Activated T-helper 1 cell treated with anti-CD3 and anti-CD28 coated beads, Interleukin-12 subunit alpha, Interleukin-12 subunit beta, Interleukin-2, Interleukin-4 antibody, amounts not matched to agents 30 ng/mL and 10 ng/mL and 1 ng/mL, durations not matched to agents 14 hours and 24 hours and 36 hours (primary cell): Measurements from ENCODE around the gene BACH2. TPM values are rescaled to one million over a fixed set of nuclear protein-coding genes. Genes with fewer than 3 reads are reported as not detected.

Experiments
- DNase-seq: peaks from one replicate; pipeline ENCODE4 v3.0.0; 2021; ENCODE audit warnings: low spot score
- H3K27ac Mint-ChIP-seq: one replicate; pipeline ENCODE4 v1.8.0; 2021; ENCODE audit warnings: mild to moderate bottlenecking, mixed read lengths
- H3K27me3 Mint-ChIP-seq: one replicate; pipeline ENCODE4 v1.8.0; 2022; ENCODE audit warnings: mild to moderate bottlenecking, moderate library complexity, mixed read lengths; ENCODE audit not compliant: insufficient read depth
- H3K36me3 Mint-ChIP-seq: one replicate; pipeline ENCODE4 v1.8.0; 2021; ENCODE audit warnings: low read depth, mixed read lengths
- H3K4me1 Mint-ChIP-seq: one replicate; pipeline ENCODE4 v1.8.0; 2021; ENCODE audit warnings: low read depth, mixed read lengths
- H3K4me3 Mint-ChIP-seq: one replicate; pipeline ENCODE4 v1.8.0; 2021; ENCODE audit warnings: mild to moderate bottlenecking, moderate library complexity, mixed read lengths
- H3K9me3 Mint-ChIP-seq: one replicate; pipeline ENCODE4 v1.8.0; 2021; ENCODE audit warnings: mixed read lengths
- intact Hi-C: fragments of 100-400 bp; cut with micrococcal nuclease; formaldehyde crosslinking; loops from one replicate; pipeline ENCODE4 v1.15.1; 2024
- total RNA-seq: library from RNA; stranded (reverse); gene quantifications from 2 replicates; pipeline ENCODE4 v1.2.3, GENCODE V29; 2022

BACH2 gene
- total RNA-seq, 1 donor from 2014 or later, result 68.1 TPM

DNA sequence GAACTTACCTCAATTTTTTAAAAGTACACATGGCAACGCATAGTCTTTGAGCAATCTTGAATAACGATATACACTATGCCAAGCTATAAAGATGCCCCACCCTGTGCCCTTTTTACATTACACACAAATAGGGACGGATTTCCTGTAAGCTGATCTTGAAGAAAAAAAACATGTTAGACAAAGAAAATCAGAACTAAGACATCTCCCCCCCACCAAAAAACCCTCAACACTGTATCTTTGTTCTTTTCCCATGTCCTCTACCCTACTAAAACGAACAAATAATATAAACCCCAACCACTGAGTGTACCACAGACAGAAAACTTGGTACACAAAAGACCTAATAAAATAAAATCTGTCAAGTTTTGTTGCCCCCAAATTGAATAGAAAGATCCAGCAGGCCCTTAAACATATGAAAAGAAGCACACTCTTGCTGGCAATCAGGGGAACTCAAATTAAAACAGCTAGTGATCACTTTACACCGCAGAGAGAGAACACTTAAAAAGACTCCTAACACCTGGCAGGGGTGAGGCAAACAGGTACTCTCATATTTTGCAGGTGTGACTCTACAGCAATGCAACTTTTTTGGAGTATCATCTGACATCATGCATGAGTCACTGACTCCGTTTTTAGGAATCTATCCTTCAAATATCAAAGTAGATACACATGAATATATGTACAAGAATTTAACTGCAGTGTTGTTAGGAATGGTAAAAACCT lies 29.6 kb downstream of the BACH2 start:
- intact Hi-C loops, result loop anchor here (1.0 kb wide), 1 partner anchor 10 kb away; no protein-coding TSS in a partner anchor
- Mint-ChIP-seq H3K36me3 (peaks cover 48% of the 10 kb centered on the region), H3K4me3 (peak overlapping the region; percentile 40), H3K4me1 (peaks cover 92% of the 10 kb centered on the region), H3K27me3 (no peaks in the 10 kb centered on the region), H3K27ac (peak overlapping the region; percentile 80), H3K9me3 (peaks cover 10% of the 10 kb centered on the region)
- no peak for DNase-seq

DNA sequence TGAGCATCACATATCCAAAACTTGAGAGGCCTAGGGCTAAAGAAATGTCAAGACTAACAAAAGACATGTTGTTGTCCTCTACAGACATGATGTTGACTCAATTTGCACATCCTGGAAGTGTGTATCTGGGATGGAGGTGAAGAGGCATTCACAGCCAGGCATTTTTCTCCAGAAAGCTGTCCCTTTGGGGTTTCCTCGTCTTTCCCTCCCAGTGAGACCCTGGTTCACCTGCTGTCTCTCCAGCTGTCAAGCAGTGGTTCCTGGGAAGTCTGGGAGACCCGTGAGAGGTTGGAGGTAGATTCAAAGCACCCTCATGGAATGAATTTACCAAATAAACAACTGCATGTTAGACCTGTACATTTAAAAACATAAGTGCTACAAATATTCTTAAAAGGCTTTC lies 32.1 kb downstream of the BACH2 start:
- intact Hi-C loops, result no loop called here

DNA sequence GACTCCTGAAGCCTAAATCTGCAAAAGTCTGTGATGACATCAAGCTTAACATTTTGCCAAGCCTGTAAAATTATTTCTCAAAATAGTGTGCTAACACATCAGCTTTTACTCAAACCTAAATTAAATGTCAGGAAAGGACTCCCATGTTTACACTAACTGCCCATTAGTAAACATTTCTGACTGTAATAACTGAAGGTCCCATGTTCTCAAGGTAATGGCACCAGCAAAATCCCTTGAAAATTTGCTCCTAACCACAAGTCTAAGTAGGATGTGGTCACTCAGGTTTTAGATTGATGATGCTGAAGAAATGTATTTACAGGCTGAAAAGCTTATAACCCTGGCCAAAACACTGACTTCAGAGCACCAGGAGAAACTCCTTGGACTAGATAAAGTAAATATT lies 33.0 kb downstream of the BACH2 start:
- Mint-ChIP-seq H3K4me3 (no peak overlapping the region), H3K4me1 (peaks cover 94% of the 10 kb centered on the region), H3K27me3 (no peaks in the 10 kb centered on the region), H3K27ac (no peak overlapping the region), H3K36me3 (peaks cover 57% of the 10 kb centered on the region), H3K9me3 (peaks cover 22% of the 10 kb centered on the region)
- no peak for DNase-seq
- intact Hi-C loops, result loop anchor here (1.0 kb wide), 1 partner anchor 8 kb away; no protein-coding TSS in a partner anchor

More for the DNA sequence above, 32.1 kb downstream of the BACH2 start:
- no peak for DNase-seq
- Mint-ChIP-seq H3K27ac (no peak overlapping the region), H3K9me3 (peaks cover 17% of the 10 kb centered on the region), H3K4me3 (no peak overlapping the region), H3K27me3 (no peaks in the 10 kb centered on the region), H3K36me3 (peaks cover 55% of the 10 kb centered on the region), H3K4me1 (peaks cover 96% of the 10 kb centered on the region)

DNA sequence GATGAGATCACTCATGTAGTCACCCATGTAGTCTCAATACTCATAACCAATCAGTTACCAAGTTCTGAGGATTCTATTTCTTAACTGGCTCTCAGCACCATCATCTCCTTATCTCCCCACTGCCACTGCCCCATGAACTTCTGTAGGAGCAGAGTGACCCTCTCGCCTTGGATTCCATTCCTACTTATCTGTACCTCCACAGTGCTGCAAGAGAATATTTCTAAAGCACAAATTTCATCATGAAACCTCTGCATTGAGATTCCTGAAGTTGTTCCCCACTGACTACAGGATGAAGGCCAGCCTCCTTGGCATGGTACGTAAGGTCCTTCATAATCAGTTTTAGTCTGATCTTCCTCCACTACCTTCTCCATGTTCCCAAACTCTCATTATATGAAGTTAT lies 34.8 kb downstream of the BACH2 start:
- peaks cover 24% of the 10 kb centered on the region for H3K9me3 Mint-ChIP-seq
- H3K4me1 Mint-ChIP-seq, result peaks cover 85% of the 10 kb centered on the region
- H3K36me3 Mint-ChIP-seq, result peaks cover 51% of the 10 kb centered on the region
- no peaks in the 10 kb centered on the region for H3K27me3 Mint-ChIP-seq
- no peak overlapping the region for H3K27ac Mint-ChIP-seq
- no peak overlapping the region for H3K4me3 Mint-ChIP-seq
- intact Hi-C loops, result no loop called here
- no peak for DNase-seq

DNA sequence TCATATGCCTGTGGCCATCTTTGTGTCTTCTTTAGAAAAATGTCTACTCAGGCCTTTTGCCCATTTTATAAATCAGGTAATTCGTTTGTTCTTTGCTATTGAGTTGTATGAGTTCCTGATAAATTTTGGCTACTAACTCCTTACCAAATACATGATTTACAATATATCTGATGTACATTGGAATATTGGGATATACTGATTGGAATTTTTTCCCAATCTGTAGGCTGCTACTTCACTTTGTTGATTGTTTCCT lies 39.2 kb downstream of the BACH2 start:
- Mint-ChIP-seq H3K36me3 (peaks cover 62% of the 10 kb centered on the region), H3K4me1 (peaks cover 76% of the 10 kb centered on the region)

DNA sequence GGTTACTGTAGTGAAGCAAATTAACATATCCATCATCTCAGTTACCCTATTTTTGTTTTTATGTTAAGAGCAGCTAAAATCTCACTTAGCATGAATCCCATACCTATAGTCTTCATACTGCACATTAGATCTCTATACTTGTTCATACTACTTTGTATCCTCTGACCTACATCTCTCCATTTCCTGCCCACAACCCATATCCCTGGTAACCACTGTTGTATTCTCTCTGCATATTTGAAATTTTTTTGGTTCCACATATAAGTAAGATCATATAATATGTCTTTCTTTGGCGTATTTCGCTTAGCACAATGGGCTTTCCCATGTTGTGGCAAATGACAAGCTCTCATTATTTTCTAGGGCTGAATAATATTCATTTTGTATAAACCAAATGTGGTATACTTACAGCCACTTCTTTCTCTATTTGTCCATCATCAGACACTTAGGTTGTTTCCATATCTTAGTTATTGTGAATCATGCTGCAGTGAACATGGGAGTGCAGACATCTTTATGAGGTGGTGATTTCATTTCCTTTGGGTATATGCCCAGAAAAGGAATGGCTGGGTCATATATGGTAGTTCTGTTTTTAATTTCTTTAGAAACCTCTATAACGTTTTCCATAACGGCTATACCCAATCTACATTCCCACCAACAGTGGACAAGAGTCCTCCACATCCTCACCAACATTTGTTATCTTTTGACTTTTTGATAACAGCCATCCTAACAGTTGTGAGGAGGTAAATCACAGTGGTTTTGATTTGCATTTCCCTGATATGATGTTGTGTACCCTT lies 39.8 kb downstream of the BACH2 start:
- Mint-ChIP-seq H3K27me3 (no peaks in the 10 kb centered on the region), H3K4me1 (peaks cover 78% of the 10 kb centered on the region), H3K27ac (peak overlapping the region; percentile 87), H3K36me3 (peaks cover 59% of the 10 kb centered on the region), H3K9me3 (peaks cover 39% of the 10 kb centered on the region), H3K4me3 (peak overlapping the region; percentile 0)
- DNase-seq, result peak; percentile 27
- intact Hi-C loops, result loop anchor here (1.0 to 2.0 kb wide), 6 partner anchors 8 to 64 kb away; no protein-coding TSS in a partner anchor

More for the DNA sequence above, 39.2 kb downstream of the BACH2 start:
- Mint-ChIP-seq H3K27ac (peak overlapping the region; percentile 87), H3K4me3 (no peak overlapping the region), H3K9me3 (peaks cover 41% of the 10 kb centered on the region), H3K27me3 (no peaks in the 10 kb centered on the region)
- intact Hi-C loops, result loop anchor here (1.0 to 2.0 kb wide), 6 partner anchors 8 to 63 kb away; no protein-coding TSS in a partner anchor
- no peak for DNase-seq

DNA sequence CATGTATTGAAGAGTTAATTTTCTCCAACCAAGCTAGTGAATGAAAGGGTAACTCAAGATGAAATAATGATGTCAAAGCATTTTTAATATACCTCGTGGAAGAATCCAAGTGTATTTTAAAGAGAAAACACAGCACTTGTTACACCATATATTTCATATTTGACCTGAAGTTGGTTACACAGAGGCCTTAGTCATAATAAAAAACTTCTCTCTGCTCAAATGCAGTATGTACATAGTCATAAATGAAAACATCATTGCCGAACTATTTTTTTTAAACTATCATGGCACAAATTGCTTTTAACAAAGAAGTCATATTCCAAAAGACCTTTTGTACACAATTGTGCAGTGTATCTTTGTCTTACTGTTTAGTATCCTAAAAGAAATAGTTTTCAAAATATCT lies 43.0 kb downstream of the BACH2 start:
- Mint-ChIP-seq H3K4me1 (peaks cover 80% of the 10 kb centered on the region), H3K36me3 (peaks cover 43% of the 10 kb centered on the region), H3K27ac (no peak overlapping the region), H3K9me3 (peaks cover 21% of the 10 kb centered on the region), H3K27me3 (no peaks in the 10 kb centered on the region), H3K4me3 (no peak overlapping the region)
- DNase-seq, result no peak
- intact Hi-C loops, result no loop called here

DNA sequence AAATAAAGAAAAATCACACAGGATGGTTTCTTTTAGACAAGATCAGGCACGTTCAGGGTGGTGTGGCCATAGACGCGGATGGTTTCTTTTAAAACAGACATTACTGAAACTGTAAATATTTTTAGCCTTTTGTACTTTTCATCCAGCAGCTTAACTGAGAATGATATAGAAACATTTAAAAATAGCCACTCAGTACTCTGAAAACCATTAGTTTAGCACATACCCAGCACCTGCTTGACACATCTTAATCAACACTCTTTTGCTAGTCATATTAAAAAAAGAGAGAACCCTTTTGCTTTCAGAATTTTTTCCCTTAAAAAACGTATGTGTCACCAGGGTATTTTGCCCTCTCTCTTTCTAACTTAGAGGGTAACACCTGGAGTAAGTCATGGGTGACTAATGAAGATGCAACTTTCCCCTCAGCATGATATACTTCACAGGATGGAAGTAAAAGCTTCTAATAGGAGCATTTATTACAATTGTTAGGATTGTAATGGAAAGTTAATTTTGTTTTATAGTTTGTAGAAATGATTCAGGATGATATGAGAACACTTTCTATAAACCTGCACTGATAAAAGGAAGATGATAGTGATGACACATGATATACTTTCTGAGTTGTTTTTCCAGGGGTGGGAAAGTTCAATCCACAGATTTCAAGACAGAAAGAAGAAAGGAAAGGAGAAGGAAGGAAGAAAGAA lies 45.2 kb downstream of the BACH2 start:
- H3K27ac Mint-ChIP-seq, result peak overlapping the region; percentile 90
- H3K9me3 Mint-ChIP-seq, result peaks cover 25% of the 10 kb centered on the region
- no peak for DNase-seq
- peaks cover 84% of the 10 kb centered on the region for H3K4me1 Mint-ChIP-seq
- peak overlapping the region; percentile 34 for H3K4me3 Mint-ChIP-seq
- H3K27me3 Mint-ChIP-seq, result peaks cover 2% of the 10 kb centered on the region
- intact Hi-C loops, result loop anchor here (1.0 kb wide), 2 partner anchors 75 to 106 kb away; no protein-coding TSS in a partner anchor
- H3K36me3 Mint-ChIP-seq, result peaks cover 50% of the 10 kb centered on the region

DNA sequence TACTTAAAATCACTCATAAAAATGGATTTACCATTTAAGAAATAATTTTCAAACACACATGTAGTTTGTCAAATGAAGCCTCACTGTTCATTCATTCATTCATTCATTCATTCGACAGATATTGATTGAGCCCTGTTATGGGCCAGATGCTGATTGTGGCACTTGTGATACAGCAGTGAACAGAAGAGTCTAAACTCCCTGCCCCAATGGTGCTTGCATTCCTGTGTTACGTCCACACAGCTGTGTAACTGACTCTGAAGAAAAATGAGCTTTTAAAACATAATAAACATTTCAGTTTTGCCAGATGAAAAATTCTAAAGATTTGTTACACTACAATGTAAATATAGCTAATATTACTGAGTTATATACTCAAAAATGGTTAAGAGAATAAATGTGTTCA lies 46.2 kb downstream of the BACH2 start:
- DNase-seq, result no peak
- H3K4me3 Mint-ChIP-seq, result no peak overlapping the region
- H3K4me1 Mint-ChIP-seq, result peaks cover 79% of the 10 kb centered on the region
- intact Hi-C loops, result loop anchor here (1.0 kb wide), 1 partner anchor 225 kb away; no protein-coding TSS in a partner anchor
- peak overlapping the region; percentile 99 for H3K27ac Mint-ChIP-seq
- H3K27me3 Mint-ChIP-seq, result peaks cover 2% of the 10 kb centered on the region
- H3K36me3 Mint-ChIP-seq, result peaks cover 44% of the 10 kb centered on the region
- H3K9me3 Mint-ChIP-seq, result peaks cover 16% of the 10 kb centered on the region

DNA sequence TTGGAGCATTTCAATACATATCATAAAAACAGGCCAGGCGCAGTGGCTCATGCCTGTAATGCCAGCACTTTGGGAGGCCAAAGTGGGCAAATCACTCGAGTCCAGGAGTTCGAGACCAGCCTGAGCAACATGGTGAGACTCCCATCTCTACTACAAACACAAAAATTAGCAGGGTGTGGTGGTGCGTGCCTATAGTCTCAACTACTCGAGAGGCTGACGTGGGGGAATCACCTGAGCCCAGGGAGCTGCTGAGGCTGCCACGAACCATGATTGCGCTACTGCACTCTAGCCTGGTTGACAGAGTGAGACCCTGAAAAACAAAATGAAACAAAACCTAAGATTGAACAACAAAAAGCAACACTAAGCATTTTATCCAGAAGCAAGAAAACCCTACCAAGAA lies 47.2 kb downstream of the BACH2 start:
- H3K27ac Mint-ChIP-seq, result peak overlapping the region; percentile 99
- intact Hi-C loops, result loop anchor here (1.0 kb wide), 15 partner anchors 8 to 230 kb away; no protein-coding TSS in a partner anchor
- peaks cover 8% of the 10 kb centered on the region for H3K9me3 Mint-ChIP-seq
- H3K4me1 Mint-ChIP-seq, result peaks cover 74% of the 10 kb centered on the region
- peaks cover 2% of the 10 kb centered on the region for H3K27me3 Mint-ChIP-seq
- DNase-seq, result no peak
- H3K36me3 Mint-ChIP-seq, result peaks cover 37% of the 10 kb centered on the region
- H3K4me3 Mint-ChIP-seq, result peak overlapping the region; percentile 27

DNA sequence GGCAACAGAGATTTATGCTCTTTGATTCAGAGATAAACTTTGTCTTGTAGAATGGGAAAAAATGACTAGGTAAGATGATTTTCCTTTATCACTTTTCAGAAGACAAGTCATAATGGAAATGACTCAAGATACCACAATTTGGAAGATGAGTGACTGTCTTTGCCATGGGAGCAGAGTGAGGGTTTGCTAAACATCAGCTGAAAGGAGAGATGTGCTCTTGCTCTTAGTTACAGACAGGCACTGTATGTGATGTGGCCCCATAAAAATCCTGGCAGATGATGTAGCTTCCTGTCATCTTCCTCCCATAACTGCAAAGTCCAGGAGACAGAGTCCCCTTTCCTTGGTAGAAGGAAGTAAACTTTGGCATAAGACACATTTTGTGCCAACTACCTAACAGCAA lies 47.6 kb downstream of the BACH2 start:
- H3K27me3 Mint-ChIP-seq, result peaks cover 2% of the 10 kb centered on the region
- peak; percentile 33 for DNase-seq
- H3K9me3 Mint-ChIP-seq, result peaks cover 8% of the 10 kb centered on the region
- peaks cover 39% of the 10 kb centered on the region for H3K36me3 Mint-ChIP-seq
- intact Hi-C loops, result loop anchor here (1.0 kb wide), 15 partner anchors 8 to 230 kb away; no protein-coding TSS in a partner anchor
- H3K4me1 Mint-ChIP-seq, result peaks cover 75% of the 10 kb centered on the region
- peak overlapping the region; percentile 27 for H3K4me3 Mint-ChIP-seq
- peak overlapping the region; percentile 99 for H3K27ac Mint-ChIP-seq

DNA sequence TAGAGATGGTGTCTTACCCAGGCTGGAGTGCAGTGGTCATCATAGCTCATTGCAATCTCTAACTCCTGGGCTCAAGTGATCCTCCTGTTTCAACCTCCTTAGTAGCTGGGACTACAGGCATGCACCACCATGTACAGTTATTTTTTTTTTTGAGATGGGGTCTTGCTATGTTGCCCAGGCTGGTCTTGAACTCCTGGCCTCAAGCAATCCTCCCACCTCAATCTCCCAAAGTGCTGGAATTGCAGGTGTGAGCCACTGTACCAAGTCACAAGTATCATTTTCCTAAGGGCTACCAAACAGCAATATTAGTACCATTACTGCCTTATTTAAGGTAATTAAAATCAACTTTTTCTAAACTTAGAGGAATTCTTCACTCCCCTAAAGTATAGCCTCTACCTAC lies 49.4 kb downstream of the BACH2 start:
- Mint-ChIP-seq H3K9me3 (peaks cover 8% of the 10 kb centered on the region), H3K36me3 (peaks cover 38% of the 10 kb centered on the region), H3K27ac (no peak overlapping the region), H3K4me3 (no peak overlapping the region), H3K4me1 (peaks cover 68% of the 10 kb centered on the region), H3K27me3 (peaks cover 2% of the 10 kb centered on the region)
- intact Hi-C loops, result no loop called here
- no peak for DNase-seq
